ENCODE measurements around the gene KIAA0513. TPM values are rescaled to one million over a fixed set of nuclear protein-coding genes. Genes with fewer than 3 reads are reported as not detected.

KIAA0513 gene
- total and polyA plus RNA-seq, 10 donors = 1.7 to 30.0 (median 21.9) TPM

DNA sequence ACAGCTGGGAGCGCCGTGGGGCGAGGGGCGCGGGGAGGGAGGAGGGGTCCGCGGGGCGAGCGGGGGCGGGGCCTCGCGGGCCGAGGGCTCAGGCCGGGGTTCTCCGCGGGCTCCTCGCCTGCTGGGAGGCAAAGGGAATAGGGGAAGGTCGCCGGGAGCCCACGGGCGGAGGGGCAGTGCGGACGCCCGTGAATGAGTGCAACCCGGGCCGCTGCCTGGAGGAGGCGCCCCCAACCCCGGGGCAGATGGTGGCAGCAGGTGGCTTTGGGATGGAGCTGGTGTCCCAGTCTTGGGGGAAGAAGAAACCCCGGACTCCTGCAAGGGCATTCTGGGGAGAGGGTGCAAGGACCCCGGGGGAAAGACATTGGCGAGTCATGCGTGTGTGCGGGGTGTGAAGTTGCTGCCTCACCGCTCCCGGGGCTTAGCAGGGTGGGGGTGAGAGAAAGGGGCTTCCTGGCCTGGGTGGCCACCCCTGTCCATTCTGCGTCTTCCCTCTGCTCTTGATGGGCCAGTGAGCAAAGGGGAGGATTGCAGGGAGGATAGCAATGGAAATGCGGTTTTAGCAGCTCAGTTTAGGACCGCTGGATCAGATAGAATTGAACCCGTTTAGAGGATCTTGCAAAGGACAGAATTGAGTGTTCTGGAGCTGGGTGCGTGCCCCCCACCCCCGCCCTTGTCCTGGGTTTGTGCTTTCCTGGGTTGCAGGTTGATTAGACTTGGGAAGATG lies 526 bp downstream of the KIAA0513 start:
- peak overlapping the region; percentile 53 to 98 (median 90) for H3K27ac ChIP-seq
- no peak for TF ChIP-seq POLR2A (IDR thresholded peaks at IDR 0.05)
- no peak for TF ChIP-seq POLR2AphosphoS5 (IDR thresholded peaks at IDR 0.05)
- TF ChIP-seq, protein P1, sequence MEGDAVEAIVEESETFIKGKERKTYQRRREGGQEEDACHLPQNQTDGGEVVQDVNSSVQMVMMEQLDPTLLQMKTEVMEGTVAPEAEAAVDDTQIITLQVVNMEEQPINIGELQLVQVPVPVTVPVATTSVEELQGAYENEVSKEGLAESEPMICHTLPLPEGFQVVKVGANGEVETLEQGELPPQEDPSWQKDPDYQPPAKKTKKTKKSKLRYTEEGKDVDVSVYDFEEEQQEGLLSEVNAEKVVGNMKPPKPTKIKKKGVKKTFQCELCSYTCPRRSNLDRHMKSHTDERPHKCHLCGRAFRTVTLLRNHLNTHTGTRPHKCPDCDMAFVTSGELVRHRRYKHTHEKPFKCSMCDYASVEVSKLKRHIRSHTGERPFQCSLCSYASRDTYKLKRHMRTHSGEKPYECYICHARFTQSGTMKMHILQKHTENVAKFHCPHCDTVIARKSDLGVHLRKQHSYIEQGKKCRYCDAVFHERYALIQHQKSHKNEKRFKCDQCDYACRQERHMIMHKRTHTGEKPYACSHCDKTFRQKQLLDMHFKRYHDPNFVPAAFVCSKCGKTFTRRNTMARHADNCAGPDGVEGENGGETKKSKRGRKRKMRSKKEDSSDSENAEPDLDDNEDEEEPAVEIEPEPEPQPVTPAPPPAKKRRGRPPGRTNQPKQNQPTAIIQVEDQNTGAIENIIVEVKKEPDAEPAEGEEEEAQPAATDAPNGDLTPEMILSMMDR (IDR thresholded peaks at IDR 0.05 in 8 of 11, conservative IDR thresholded peaks at IDR 0.05 in 3 of 11) = peak in 6 of 11 experiments; percentile 6 to 33 (median 19)
- no peaks in the 10 kb centered on the region for H3K27me3 ChIP-seq (replicated peaks in 1 of 7)
- WGBS, 5 donors = 2 to 3% (median 3%) methylated on average over 26 to 41 of the region's 41 CpGs
- no peaks in the 10 kb centered on the region for H3K9me3 ChIP-seq
- intact Hi-C loops (cut with DNase I; ENCODE audit: low total_unique reads) = no loop called here
- no peak for DNase-seq
- peak overlapping the region; percentile 63 to 90 (median 80) for H3K4me3 ChIP-seq
- peaks cover 21 to 72% (median 44%) of the 10 kb centered on the region in 6 donors for H3K4me1 ChIP-seq
- peaks cover 0 to 19% (median 4%) of the 10 kb centered on the region in 6 donors for H3K36me3 ChIP-seq

DNA sequence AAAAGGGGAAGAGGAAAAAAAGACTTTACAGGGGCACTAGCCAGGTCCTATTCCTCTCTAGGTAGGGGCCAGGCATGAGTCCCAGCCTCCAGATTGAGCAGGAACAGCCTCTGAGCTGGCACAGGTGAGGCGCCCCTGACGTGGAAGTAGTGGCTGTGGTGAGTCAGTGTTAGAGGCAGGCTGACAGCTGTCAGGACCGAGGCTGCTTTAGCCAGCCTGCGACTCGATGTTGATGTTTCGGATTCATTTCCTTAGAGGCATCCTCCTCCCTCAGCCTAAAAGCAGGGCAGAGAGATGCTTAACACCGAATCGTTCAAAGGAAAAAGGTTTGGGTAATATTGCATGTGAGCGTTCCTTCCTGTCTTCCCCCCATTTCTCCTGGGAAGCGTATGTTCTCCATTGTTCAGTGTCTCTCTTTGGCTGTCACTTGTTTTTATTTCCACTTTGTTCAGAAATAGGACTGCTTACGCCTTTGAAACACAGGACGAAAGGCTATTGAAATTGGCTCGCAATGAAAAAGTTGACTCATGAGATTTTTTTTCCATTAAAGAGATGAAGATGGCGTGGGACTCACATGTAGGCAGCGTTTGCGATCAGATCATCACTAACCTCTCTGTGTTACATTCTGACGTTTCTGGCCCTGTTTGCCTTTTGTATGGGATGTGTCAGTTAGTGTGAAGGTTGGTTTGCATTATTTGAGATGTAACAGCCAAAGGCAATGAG lies 1.3 kb downstream of the KIAA0513 start:
- Histone ChIP-seq H3K9me3 (no peaks in the 10 kb centered on the region), H3K4me3 (peak overlapping the region; percentile 63 to 90 (median 80)), H3K36me3 (peaks cover 0 to 26% (median 4%) of the 10 kb centered on the region in 6 donors), H3K4me1 (peaks cover 21 to 72% (median 44%) of the 10 kb centered on the region in 6 donors), H3K27ac (peak overlapping the region in 7 of 8 donors; percentile 87 to 98 (median 90)), H3K27me3 (replicated peaks in 1 of 7) (no peaks in the 10 kb centered on the region)
- intact Hi-C loops (cut with DNase I; ENCODE audit: low total_unique reads) = no loop called here
- 32 to 45% (median 41%) methylated on average over 17 of the region's 17 CpGs for WGBS, 5 donors
- peak; percentile 87 for DNase-seq
- TF ChIP-seq POLR2AphosphoS5 (IDR thresholded peaks at IDR 0.05) = peak in 1 of 3 donors; percentile 45
- TF ChIP-seq, protein P1 (IDR thresholded peaks at IDR 0.05 in 8 of 11, conservative IDR thresholded peaks at IDR 0.05 in 3 of 11) = no peak

DNA sequence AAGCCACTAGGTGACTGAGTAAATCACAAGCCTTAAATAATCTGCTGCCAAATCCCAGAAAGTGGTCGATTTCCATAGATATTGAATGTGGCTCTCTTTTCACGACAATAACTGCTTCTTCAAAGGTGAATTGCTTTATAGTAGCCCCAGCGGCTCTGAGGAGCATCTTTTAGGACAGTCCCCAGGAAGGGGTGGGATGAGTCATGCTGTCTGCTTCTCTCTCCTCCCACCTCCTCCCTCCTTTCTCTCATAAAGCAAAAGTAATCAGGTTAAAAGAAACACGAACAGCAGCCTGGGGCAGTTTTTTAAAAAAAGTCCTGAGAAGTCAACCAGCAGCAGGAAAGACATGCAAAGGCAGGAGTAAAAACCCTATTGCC lies 1.8 kb downstream of the KIAA0513 start:
- DNase-seq = no peak
- H3K27ac ChIP-seq = peak overlapping the region in 6 of 8 donors; percentile 89 to 98 (median 92)
- peaks cover 0 to 31% (median 4%) of the 10 kb centered on the region in 6 donors for H3K36me3 ChIP-seq
- intact Hi-C loops (cut with DNase I; ENCODE audit: low total_unique reads) = no loop called here
- H3K27me3 ChIP-seq (replicated peaks in 1 of 7) = no peaks in the 10 kb centered on the region
- TF ChIP-seq POLR2AphosphoS5 (IDR thresholded peaks at IDR 0.05) (no peak), POLR2A (IDR thresholded peaks at IDR 0.05) (no peak)
- TF ChIP-seq, protein P1 (IDR thresholded peaks at IDR 0.05 in 8 of 11, conservative IDR thresholded peaks at IDR 0.05 in 3 of 11) = no peak
- WGBS, 5 donors = 35 to 54% (median 40%) methylated on average over 4 of the region's 4 CpGs
- peaks cover 21 to 72% (median 44%) of the 10 kb centered on the region in 6 donors for H3K4me1 ChIP-seq
- H3K4me3 ChIP-seq = peak overlapping the region in 4 of 8 donors; percentile 77 to 86 (median 80)
- H3K9me3 ChIP-seq = no peaks in the 10 kb centered on the region

DNA sequence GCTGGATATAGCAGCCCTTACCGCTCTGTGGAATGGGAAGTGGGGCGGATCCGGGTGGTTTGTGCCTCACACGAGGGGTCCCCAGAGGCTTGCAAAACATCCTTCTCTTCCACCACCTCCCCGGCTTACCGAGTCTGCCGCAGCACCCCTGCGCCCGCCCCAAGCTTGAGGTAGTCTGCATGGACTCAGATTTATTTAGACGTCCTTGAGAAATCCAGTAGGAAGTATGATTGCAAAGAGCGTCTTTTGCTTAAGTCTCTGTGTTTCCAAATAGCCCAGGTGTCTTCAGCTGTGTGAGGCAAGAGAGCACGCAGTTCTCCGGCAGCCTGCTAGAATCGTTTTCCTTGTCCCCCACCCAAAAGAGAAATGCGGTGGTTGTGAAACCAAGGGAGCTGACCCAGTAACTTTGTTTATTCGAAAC lies 2.4 kb downstream of the KIAA0513 start:
- Histone ChIP-seq H3K9me3 (no peaks in the 10 kb centered on the region), H3K27me3 (replicated peaks in 1 of 7) (no peaks in the 10 kb centered on the region), H3K36me3 (peaks cover 0 to 36% (median 4%) of the 10 kb centered on the region in 6 donors), H3K4me3 (peak overlapping the region in 3 of 8 donors; percentile 6 to 79 (median 77)), H3K4me1 (peaks cover 21 to 74% (median 44%) of the 10 kb centered on the region in 6 donors), H3K27ac (peak overlapping the region in 5 of 8 donors; percentile 89 to 98 (median 93))
- TF ChIP-seq, protein P1 (IDR thresholded peaks at IDR 0.05 in 8 of 11, conservative IDR thresholded peaks at IDR 0.05 in 3 of 11) = no peak
- TF ChIP-seq POLR2AphosphoS5 (IDR thresholded peaks at IDR 0.05) (no peak), POLR2A (IDR thresholded peaks at IDR 0.05) (no peak)
- 41 to 77% (median 57%) methylated on average over 16 of the region's 16 CpGs for WGBS, 5 donors
- DNase-seq = no peak
- intact Hi-C loops (cut with DNase I; ENCODE audit: low total_unique reads) = no loop called here

Measured in spleen (tissue), 11 donors.